Vagina (tissue), 2 donors: ENCODE results near the gene RNU7-1.

ENCODE experiments used
- CTCF ChIP-seq, 3 experiments: fragments of 450-650 bp in 2 of 3; fragments of 200-600 bp in 1 of 3; sonication (generic) in 1 of 3; IDR thresholded peaks; one replicate each; pipeline ENCODE4 v1.5.1; 2017 to 2019; ENCODE audit warnings: antibody characterized with exemption in 3 of 3, mild to moderate bottlenecking in 2 of 3, moderate library complexity in 2 of 3
- POLR2A ChIP-seq, 2 donors: fragments of 450-650 bp; IDR thresholded peaks; one replicate each; pipeline ENCODE4 v1.6.1; 2017; ENCODE audit warnings: antibody characterized with exemption in 2 of 2, mild to moderate bottlenecking in 2 of 2, moderate library complexity in 2 of 2

GRCh38 chr12:6936194-6936635 lies 7.4 kb upstream of the RNU7-1 start:
- TF ChIP-seq CTCF (IDR thresholded peaks at IDR 0.05) (no peak), POLR2A (IDR thresholded peaks at IDR 0.05) (no peak)
